Type B pancreatic cell (in vitro differentiated cells): ENCODE data around the gene CHSY3. TPM values are rescaled to one million over a fixed set of nuclear protein-coding genes. Genes with fewer than 3 reads are reported as not detected.

Experiments
- DNase-seq: peaks from one replicate; pipeline ENCODE4 v3.0.0; 2021; ENCODE audit warnings: mixed read lengths; ENCODE audit not compliant: unreplicated experiment; ENCODE audit errors: extremely low spot score
- H3K27ac Mint-ChIP-seq: 2 replicates; pipeline ENCODE4 v1.8.0; 2021; ENCODE audit warnings: mild to moderate bottlenecking, mixed read lengths
- H3K27me3 Mint-ChIP-seq: 2 replicates; pipeline ENCODE4 v1.8.0; 2021; ENCODE audit warnings: mixed read lengths
- H3K36me3 Mint-ChIP-seq: 2 replicates; pipeline ENCODE4 v1.8.0; 2021; ENCODE audit warnings: mixed read lengths
- H3K4me1 Mint-ChIP-seq: one replicate; pipeline ENCODE4 v1.8.0; 2021; ENCODE audit warnings: mixed read lengths; ENCODE audit not compliant: unreplicated experiment
- H3K4me3 Mint-ChIP-seq: 2 replicates; pipeline ENCODE4 v1.8.0; 2021; ENCODE audit warnings: mild to moderate bottlenecking, mixed read lengths
- H3K9me3 Mint-ChIP-seq: 2 replicates; pipeline ENCODE4 v1.8.0; 2021; ENCODE audit warnings: mixed read lengths
- total RNA-seq: library from RNA; stranded (reverse); gene quantifications from 2 replicates; pipeline ENCODE4 v1.2.1, GENCODE V29; 2021; ENCODE audit warnings: low replicate concordance
- TF ChIP-seq, protein P1 (sequence below): fragments of 200-600 bp; sonication (generic); conservative IDR thresholded peaks from 2 replicates; pipeline ENCODE4 v1.5.0; 2021; ENCODE audit warnings: antibody characterized with exemption, mild to moderate bottlenecking

Gene CHSY3
- total RNA-seq, 1 donor from 2014 or later, result 4.9 TPM

DNA sequence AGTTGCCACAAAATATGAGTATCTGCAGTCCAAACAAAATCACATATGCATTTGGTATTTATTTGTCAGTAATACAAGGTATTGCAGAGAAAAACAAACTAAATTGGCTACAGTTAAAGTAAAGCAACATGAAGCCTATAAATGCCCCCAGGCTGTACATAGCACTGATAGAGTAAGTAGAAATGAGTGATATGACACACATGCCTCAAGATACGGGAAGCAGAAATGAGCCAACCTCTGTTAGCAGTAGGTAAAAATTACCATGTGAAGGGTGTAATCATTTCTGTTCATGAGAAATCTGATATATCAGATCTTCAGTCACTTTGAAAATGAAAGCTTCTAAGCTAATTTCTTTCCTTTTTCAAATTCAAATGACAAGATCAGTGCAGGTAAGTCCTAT lies 131.1 kb downstream of the CHSY3 start:
- Mint-ChIP-seq H3K4me1 (no peaks in the 10 kb centered on the region), H3K4me3 (no peak overlapping the region), H3K9me3 (no peaks in the 10 kb centered on the region), H3K27ac (no peak overlapping the region), H3K27me3 (peaks cover 3% of the 10 kb centered on the region), H3K36me3 (no peaks in the 10 kb centered on the region)
- TF ChIP-seq, protein P1, sequence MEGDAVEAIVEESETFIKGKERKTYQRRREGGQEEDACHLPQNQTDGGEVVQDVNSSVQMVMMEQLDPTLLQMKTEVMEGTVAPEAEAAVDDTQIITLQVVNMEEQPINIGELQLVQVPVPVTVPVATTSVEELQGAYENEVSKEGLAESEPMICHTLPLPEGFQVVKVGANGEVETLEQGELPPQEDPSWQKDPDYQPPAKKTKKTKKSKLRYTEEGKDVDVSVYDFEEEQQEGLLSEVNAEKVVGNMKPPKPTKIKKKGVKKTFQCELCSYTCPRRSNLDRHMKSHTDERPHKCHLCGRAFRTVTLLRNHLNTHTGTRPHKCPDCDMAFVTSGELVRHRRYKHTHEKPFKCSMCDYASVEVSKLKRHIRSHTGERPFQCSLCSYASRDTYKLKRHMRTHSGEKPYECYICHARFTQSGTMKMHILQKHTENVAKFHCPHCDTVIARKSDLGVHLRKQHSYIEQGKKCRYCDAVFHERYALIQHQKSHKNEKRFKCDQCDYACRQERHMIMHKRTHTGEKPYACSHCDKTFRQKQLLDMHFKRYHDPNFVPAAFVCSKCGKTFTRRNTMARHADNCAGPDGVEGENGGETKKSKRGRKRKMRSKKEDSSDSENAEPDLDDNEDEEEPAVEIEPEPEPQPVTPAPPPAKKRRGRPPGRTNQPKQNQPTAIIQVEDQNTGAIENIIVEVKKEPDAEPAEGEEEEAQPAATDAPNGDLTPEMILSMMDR, result no peak
- DNase-seq, result no peak

DNA sequence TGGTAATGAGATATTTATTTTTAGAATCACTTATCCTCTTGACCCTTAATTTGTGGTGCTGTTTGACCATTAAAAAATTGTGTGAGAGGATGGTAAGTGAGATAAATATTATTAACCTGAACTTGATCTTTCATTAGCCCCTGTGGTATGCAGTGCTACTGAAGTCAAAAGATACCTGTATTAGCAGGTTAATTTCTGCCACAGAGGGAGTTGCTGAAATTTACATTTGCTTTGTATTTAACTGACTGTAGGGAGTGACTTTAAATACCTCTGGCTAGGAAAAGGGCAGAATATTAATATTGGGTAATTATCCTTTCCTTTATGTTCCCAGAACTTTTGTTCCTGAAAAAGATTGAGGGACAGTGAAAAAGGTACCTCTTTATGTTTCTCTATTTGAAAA lies 133.6 kb downstream of the CHSY3 start:
- Mint-ChIP-seq H3K9me3 (no peaks in the 10 kb centered on the region), H3K4me1 (no peaks in the 10 kb centered on the region), H3K27ac (no peak overlapping the region), H3K36me3 (no peaks in the 10 kb centered on the region), H3K27me3 (peaks cover 3% of the 10 kb centered on the region), H3K4me3 (no peak overlapping the region)
- TF ChIP-seq, protein P1, result no peak
- DNase-seq, result no peak

DNA sequence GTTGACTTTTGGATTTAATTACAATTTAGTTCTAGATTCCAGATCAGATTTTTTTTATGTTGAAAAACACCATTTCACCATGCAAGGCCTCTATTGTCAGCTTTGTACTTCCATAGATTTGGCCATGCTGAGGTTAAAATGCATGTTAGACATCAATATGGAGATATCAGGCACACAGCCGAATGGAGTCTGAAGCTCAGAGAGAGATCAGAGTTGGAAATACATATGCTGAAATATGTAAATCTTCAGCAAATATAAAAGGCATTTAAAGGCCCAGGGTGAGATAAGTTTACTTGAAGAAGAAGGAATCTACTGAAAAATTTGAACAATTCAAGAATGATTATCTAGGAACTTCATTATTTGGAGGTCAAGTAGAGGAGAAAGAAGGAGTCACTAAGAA lies 139.6 kb downstream of the CHSY3 start:
- Mint-ChIP-seq H3K36me3 (no peaks in the 10 kb centered on the region), H3K4me1 (peaks cover 3% of the 10 kb centered on the region), H3K9me3 (peaks cover 6% of the 10 kb centered on the region), H3K27me3 (no peaks in the 10 kb centered on the region), H3K4me3 (no peak overlapping the region), H3K27ac (no peak overlapping the region)
- no peak for DNase-seq
- TF ChIP-seq, protein P1, result no peak

DNA sequence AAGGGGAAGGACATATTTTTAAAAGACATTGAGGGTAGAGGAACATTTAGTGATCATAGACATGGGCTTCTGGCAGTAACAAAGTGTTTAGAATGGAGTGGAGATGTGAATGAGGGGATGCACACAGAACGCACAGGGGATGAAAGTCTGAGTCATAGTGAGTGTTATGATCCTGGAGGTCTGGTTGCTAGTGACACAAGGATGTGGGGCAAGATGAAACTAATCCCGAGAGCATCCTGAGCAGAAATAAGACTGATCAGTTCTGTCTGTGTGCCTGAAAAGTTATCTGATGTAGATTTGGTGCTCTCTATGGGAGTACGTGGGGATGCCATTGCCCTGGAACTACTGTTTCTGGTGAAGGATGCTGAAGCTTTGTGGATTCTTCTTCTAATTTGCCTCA lies 141.1 kb downstream of the CHSY3 start:
- Mint-ChIP-seq H3K27me3 (no peaks in the 10 kb centered on the region), H3K36me3 (no peaks in the 10 kb centered on the region), H3K27ac (no peak overlapping the region), H3K9me3 (peaks cover 6% of the 10 kb centered on the region), H3K4me1 (peaks cover 3% of the 10 kb centered on the region), H3K4me3 (no peak overlapping the region)
- no peak for DNase-seq
- TF ChIP-seq, protein P1, result no peak

DNA sequence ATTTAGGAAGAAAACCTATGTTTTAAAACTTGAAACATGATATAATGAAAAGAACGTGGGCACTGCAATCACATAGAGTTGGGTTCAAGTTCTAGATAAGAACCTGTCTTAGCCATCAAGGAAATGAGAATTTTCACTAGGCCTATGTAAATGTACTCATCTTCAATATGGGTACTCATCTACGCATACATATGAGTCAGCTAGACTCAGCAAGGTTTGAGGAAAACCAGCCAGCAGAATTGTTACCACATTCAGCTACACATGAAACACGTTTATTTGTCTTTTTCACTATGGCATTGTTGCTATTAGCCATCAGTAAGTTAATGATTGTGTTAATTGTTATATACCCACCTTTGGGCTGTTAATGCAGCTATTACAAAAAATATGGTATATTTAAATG lies 146.3 kb downstream of the CHSY3 start:
- TF ChIP-seq, protein P1, result no peak
- Mint-ChIP-seq H3K9me3 (no peaks in the 10 kb centered on the region), H3K4me1 (peaks cover 3% of the 10 kb centered on the region), H3K27me3 (no peaks in the 10 kb centered on the region), H3K27ac (no peak overlapping the region), H3K4me3 (no peak overlapping the region), H3K36me3 (no peaks in the 10 kb centered on the region)
- DNase-seq, result no peak

DNA sequence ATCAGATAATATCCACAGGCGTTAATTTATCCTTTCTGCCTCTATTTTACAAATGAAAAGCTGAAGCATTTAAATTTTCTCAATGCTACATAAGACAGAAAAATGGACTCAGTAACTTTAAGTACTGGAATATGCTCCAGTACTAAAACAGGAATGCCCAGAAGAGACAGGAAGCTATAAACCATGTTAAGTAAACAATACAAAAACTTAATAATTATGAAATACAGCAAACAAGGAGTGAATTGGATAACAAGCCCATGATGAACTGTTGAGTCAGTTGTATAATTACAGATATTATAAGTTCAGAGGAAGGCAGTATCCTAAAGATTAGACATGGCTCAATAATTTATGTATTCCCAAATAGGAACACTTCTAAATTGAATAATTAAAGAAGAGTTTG lies 148.5 kb downstream of the CHSY3 start:
- no peak for DNase-seq
- no peaks in the 10 kb centered on the region for H3K36me3 Mint-ChIP-seq
- no peak overlapping the region for H3K27ac Mint-ChIP-seq
- no peaks in the 10 kb centered on the region for H3K4me1 Mint-ChIP-seq
- H3K4me3 Mint-ChIP-seq, result no peak overlapping the region
- no peaks in the 10 kb centered on the region for H3K9me3 Mint-ChIP-seq
- H3K27me3 Mint-ChIP-seq, result no peaks in the 10 kb centered on the region
- TF ChIP-seq, protein P1, result no peak
